Upper lobe of right lung (tissue), 1 donor: ENCODE measurements around the gene BPIFB1. TPM values are rescaled to one million over a fixed set of nuclear protein-coding genes. Genes with fewer than 3 reads are reported as not detected.

Experiments
- ATAC-seq: fragments of 200-7000 bp; cut with Tn5 transposase; one replicate; pipeline ENCODE4 v1.9.1; 2020; ENCODE audit warnings: mild to moderate bottlenecking, moderate library complexity
- DNase-seq: peaks from one replicate; pipeline ENCODE4 v3.0.0-alpha.2; 2020
- H3K27ac ChIP-seq: fragments of 200-600 bp; one replicate; pipeline ENCODE4 v1.8.0; 2022
- H3K27me3 ChIP-seq: fragments of 200-600 bp; one replicate; pipeline ENCODE4 v1.8.0; 2022; ENCODE audit warnings: mild to moderate bottlenecking
- H3K36me3 ChIP-seq: fragments of 200-600 bp; one replicate; pipeline ENCODE4 v1.8.0; 2022
- H3K4me1 ChIP-seq: fragments of 200-600 bp; one replicate; pipeline ENCODE4 v1.8.0; 2022
- H3K4me3 ChIP-seq: fragments of 200-600 bp; one replicate; pipeline ENCODE4 v1.8.0; 2022; ENCODE audit warnings: mild to moderate bottlenecking
- H3K9me3 ChIP-seq: fragments of 200-600 bp; one replicate; pipeline ENCODE4 v1.8.0; 2022
- intact Hi-C: fragments of 100-400 bp; cut with DNase I; formaldehyde crosslinking; loops from one replicate; pipeline ENCODE4 v1.11.0; 2022
- total RNA-seq: library from RNA; stranded (reverse); fragmentation: NEBNext Ultra II Directional; extraction: Animal tissue kit (Norgen Biotek cat#: 25700); gene quantifications from one replicate; pipeline ENCODE4 v1.2.1, GENCODE V29; 2021
- TF ChIP-seq, protein P1 (sequence below): fragments of 200-600 bp; IDR thresholded peaks from one replicate; pipeline ENCODE4 v1.8.0; 2022; ENCODE audit warnings: antibody characterized with exemption
- donor health status: DM: no; HTN: yes; CAD: no; lungs with severe emphysema.

The BPIFB1 gene
- total RNA-seq, 1 donor from 2014 or later, result 0.67 TPM

DNA sequence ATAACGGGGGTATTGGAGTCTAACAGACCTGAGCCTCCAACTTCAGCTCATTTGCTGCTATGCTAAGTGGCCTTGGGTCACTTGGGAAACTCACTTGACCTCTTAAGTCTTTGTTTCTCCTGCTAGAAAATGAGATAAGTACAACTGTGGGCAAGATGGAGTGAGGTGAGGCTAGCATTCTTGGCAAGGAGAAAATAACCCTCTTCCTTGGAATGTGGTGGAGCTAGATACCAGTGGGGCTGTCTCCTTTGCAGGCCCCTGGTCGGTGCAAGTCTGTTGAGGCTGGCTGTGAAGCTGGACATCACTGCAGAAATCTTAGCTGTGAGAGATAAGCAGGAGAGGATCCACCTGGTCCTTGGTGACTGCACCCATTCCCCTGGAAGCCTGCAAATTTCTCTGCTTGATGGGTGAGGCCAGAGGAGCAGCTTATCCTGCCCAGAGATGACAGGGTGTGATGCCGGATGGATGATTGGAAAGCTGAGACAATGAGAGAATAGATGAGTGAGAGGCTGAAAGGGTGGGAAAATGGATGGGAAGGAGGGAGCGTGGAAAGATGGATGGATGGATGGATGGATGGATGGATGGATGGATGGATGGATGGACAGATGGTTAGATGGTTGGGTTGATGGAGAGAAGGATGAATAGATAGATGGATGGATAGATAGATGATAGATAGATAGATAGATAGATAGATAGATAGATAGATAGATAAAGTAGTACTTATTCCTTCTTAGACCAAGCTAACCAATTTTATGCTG lies 42.9 kb upstream of the BPIFB1 start:
- Histone ChIP-seq H3K4me3 (no peak overlapping the region), H3K4me1 (no peaks in the 10 kb centered on the region), H3K27ac (no peak overlapping the region), H3K36me3 (no peaks in the 10 kb centered on the region), H3K9me3 (no peaks in the 10 kb centered on the region), H3K27me3 (no peaks in the 10 kb centered on the region)
- DNase-seq (no peak), ATAC-seq (peak; percentile 6)
- TF ChIP-seq, protein P1, sequence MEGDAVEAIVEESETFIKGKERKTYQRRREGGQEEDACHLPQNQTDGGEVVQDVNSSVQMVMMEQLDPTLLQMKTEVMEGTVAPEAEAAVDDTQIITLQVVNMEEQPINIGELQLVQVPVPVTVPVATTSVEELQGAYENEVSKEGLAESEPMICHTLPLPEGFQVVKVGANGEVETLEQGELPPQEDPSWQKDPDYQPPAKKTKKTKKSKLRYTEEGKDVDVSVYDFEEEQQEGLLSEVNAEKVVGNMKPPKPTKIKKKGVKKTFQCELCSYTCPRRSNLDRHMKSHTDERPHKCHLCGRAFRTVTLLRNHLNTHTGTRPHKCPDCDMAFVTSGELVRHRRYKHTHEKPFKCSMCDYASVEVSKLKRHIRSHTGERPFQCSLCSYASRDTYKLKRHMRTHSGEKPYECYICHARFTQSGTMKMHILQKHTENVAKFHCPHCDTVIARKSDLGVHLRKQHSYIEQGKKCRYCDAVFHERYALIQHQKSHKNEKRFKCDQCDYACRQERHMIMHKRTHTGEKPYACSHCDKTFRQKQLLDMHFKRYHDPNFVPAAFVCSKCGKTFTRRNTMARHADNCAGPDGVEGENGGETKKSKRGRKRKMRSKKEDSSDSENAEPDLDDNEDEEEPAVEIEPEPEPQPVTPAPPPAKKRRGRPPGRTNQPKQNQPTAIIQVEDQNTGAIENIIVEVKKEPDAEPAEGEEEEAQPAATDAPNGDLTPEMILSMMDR, result no peak
- intact Hi-C loops, result no loop called here

DNA sequence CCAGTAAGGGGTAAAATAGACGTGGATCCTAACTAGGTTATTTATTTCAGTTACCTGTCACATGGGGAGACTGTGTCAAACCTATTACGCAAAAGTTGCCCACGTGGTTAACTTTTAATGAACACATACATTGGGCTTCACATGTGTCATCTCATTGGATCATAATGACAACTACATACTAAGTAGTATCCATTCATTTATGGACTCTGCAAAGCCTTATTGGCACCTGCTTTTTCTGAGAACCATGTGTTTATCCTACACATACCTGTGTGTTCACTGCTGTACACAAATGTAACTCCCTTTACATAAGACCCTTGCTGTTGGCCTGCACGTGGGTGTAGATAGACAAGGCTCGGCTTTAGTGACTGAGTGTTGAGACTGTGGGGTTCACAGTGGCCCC lies 42.1 kb upstream of the BPIFB1 start:
- Histone ChIP-seq H3K27ac (no peak overlapping the region), H3K4me3 (no peak overlapping the region), H3K4me1 (no peaks in the 10 kb centered on the region), H3K27me3 (no peaks in the 10 kb centered on the region), H3K36me3 (no peaks in the 10 kb centered on the region), H3K9me3 (no peaks in the 10 kb centered on the region)
- TF ChIP-seq, protein P1, result no peak
- intact Hi-C loops, result no loop called here
- DNase-seq (no peak), ATAC-seq (no peak)

GRCh38 chr20:33242319-33243100 lies 40.5 kb upstream of the BPIFB1 start:
- Histone ChIP-seq H3K36me3 (no peaks in the 10 kb centered on the region), H3K27ac (no peak overlapping the region), H3K4me1 (no peaks in the 10 kb centered on the region), H3K9me3 (no peaks in the 10 kb centered on the region), H3K27me3 (no peaks in the 10 kb centered on the region), H3K4me3 (no peak overlapping the region)
- ATAC-seq (no peak), DNase-seq (no peak)
- TF ChIP-seq, protein P1, result no peak
- intact Hi-C loops, result no loop called here

DNA sequence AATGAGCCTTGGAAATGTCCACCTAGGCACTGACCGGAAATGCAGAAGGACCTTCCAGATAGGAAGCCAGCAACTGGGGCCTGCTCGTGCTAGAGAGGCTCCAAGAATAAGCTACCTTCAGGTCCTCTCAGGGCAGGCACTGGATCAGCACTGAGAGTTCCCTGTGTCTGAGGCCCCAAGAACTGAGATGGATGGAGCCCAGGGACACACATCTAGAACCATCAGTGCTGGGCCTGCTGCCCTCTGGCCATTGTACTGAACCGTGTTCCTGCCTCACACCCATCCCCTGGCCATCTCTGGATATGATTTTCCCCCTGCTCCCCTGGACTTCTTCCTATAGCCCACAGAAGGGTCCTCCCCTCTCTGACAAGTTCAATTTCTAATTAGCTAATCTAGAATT lies 36.9 kb upstream of the BPIFB1 start:
- no peak overlapping the region for H3K27ac ChIP-seq
- no peak for DNase-seq
- no peaks in the 10 kb centered on the region for H3K36me3 ChIP-seq
- H3K27me3 ChIP-seq, result no peaks in the 10 kb centered on the region
- ATAC-seq, result no peak
- H3K9me3 ChIP-seq, result no peaks in the 10 kb centered on the region
- H3K4me3 ChIP-seq, result no peak overlapping the region
- TF ChIP-seq, protein P1, result no peak
- intact Hi-C loops, result no loop called here
- no peaks in the 10 kb centered on the region for H3K4me1 ChIP-seq

DNA sequence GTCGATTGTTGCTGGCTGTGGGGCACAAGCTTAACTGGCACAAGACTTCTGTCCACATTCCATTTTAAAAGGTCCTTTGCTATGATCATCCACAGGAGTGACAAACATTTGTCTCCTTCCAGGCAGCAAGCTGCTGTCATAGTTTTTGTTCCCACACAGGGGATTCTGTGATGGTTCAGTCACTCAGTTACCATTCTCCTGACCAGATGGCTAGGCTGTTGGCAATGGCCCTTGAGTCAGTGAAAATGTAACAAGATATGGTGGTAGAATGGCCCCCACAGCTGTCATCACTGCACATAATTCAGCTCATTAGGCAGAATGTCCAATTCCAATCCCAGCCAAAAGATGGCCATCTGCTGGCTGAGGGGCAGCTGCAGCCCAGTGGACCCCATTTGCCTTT lies 33.6 kb upstream of the BPIFB1 start:
- intact Hi-C loops, result no loop called here
- Histone ChIP-seq H3K4me1 (no peaks in the 10 kb centered on the region), H3K27ac (no peak overlapping the region), H3K4me3 (no peak overlapping the region), H3K27me3 (no peaks in the 10 kb centered on the region), H3K9me3 (no peaks in the 10 kb centered on the region), H3K36me3 (no peaks in the 10 kb centered on the region)
- TF ChIP-seq, protein P1, result no peak
- no peak for DNase-seq
- ATAC-seq, result no peak
